KMS-11 (cell line): Measurements from ENCODE around the gene MAG.
"Not testable (repeated sequence)": the region's sequence is repeated elsewhere in the genome, so short reads cannot be mapped to it uniquely, and the experiment has no call there.

ENCODE experiments used
- H2AFZ ChIP-seq: fragments of 200-600 bp; sonication (generic); 2 replicates; pipeline ENCODE4 v1.6.1; 2016; ENCODE audit warnings: antibody characterized with exemption, mixed run types, low read depth
- H3K27ac ChIP-seq: fragments of 200-600 bp; sonication (generic); 2 replicates; pipeline ENCODE4 v1.6.1; 2016; ENCODE audit warnings: mild to moderate bottlenecking, mixed run types
- H3K27me3 ChIP-seq: fragments of 200-600 bp; sonication (generic); 2 replicates; pipeline ENCODE4 v1.6.1; 2017; ENCODE audit warnings: mild to moderate bottlenecking, low read depth, mixed run types, moderate library complexity; ENCODE audit not compliant: insufficient read depth
- H3K36me3 ChIP-seq: fragments of 200-600 bp; sonication (generic); 2 replicates; pipeline ENCODE4 v1.6.1; 2017; ENCODE audit warnings: mild to moderate bottlenecking, mixed run types; ENCODE audit not compliant: insufficient read depth
- H3K4me1 ChIP-seq: fragments of 200-600 bp; sonication (generic); 2 replicates; pipeline ENCODE4 v1.6.1; 2016; ENCODE audit warnings: mild to moderate bottlenecking, low read depth, mixed run types; ENCODE audit not compliant: poor library complexity, severe bottlenecking
- H3K4me2 ChIP-seq: fragments of 200-600 bp; sonication (generic); 2 replicates; pipeline ENCODE4 v1.7.0; 2016; ENCODE audit warnings: mild to moderate bottlenecking, mixed run types
- H3K4me3 ChIP-seq: fragments of 200-600 bp; sonication (generic); IDR thresholded peaks from 2 replicates; pipeline ENCODE4 v1.6.1; 2017; ENCODE audit warnings: low read depth, low read length, mixed read lengths; ENCODE audit not compliant: insufficient read depth
- H3K79me2 ChIP-seq: fragments of 200-600 bp; sonication (generic); 2 replicates; pipeline ENCODE4 v1.6.1; 2016; ENCODE audit warnings: low read depth, mixed run types; ENCODE audit not compliant: insufficient read depth
- H3K9ac ChIP-seq: fragments of 200-600 bp; sonication (generic); 2 replicates; pipeline ENCODE4 v1.6.1; 2016; ENCODE audit warnings: mild to moderate bottlenecking, mixed run types
- H4K20me1 ChIP-seq: fragments of 200-600 bp; sonication (generic); 2 replicates; pipeline ENCODE4 v1.6.1; 2016; ENCODE audit warnings: mild to moderate bottlenecking, mixed run types; ENCODE audit not compliant: insufficient read depth
- TF ChIP-seq, protein P1 (sequence below): fragments of 200-600 bp; sonication (generic); conservative IDR thresholded peaks from 2 replicates; pipeline ENCODE4 v1.6.1; 2017; ENCODE audit warnings: low read depth, mild to moderate bottlenecking, antibody characterized with exemption, low read length, moderate library complexity, mixed read lengths

MAG gene

DNA sequence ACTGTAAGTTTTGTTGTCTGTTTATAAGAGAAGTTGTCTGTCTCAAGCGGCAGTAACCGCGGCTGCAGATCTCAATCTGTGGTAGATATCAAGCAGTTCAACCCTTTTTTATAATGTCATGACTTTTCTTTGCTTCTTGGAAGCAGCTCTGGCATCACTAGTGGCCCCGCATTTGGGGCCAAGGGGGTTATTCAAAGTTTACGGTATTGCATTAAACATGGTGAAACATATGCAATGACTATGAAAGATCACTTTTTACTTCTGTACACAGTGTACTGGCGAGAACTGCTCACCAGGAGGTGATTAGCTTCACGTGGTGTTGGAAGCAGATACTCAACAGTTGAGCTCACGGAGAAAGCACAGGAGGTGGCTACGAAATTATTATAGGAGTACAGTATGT lies 61.7 kb downstream of the MAG start:
- TF ChIP-seq, protein P1, sequence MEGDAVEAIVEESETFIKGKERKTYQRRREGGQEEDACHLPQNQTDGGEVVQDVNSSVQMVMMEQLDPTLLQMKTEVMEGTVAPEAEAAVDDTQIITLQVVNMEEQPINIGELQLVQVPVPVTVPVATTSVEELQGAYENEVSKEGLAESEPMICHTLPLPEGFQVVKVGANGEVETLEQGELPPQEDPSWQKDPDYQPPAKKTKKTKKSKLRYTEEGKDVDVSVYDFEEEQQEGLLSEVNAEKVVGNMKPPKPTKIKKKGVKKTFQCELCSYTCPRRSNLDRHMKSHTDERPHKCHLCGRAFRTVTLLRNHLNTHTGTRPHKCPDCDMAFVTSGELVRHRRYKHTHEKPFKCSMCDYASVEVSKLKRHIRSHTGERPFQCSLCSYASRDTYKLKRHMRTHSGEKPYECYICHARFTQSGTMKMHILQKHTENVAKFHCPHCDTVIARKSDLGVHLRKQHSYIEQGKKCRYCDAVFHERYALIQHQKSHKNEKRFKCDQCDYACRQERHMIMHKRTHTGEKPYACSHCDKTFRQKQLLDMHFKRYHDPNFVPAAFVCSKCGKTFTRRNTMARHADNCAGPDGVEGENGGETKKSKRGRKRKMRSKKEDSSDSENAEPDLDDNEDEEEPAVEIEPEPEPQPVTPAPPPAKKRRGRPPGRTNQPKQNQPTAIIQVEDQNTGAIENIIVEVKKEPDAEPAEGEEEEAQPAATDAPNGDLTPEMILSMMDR: no peak
- no peak overlapping the region for H3K4me3 ChIP-seq
- no peak overlapping the region for H2AFZ ChIP-seq
- H3K4me2 ChIP-seq: no peak overlapping the region
- H3K79me2 ChIP-seq: no peaks in the 10 kb centered on the region
- no peaks in the 10 kb centered on the region for H3K36me3 ChIP-seq
- no peak overlapping the region for H3K9ac ChIP-seq
- peaks cover 36% of the 10 kb centered on the region for H3K27me3 ChIP-seq
- H4K20me1 ChIP-seq: no peaks in the 10 kb centered on the region
- H3K27ac ChIP-seq: no peak overlapping the region
- H3K4me1 ChIP-seq: no peaks in the 10 kb centered on the region

DNA sequence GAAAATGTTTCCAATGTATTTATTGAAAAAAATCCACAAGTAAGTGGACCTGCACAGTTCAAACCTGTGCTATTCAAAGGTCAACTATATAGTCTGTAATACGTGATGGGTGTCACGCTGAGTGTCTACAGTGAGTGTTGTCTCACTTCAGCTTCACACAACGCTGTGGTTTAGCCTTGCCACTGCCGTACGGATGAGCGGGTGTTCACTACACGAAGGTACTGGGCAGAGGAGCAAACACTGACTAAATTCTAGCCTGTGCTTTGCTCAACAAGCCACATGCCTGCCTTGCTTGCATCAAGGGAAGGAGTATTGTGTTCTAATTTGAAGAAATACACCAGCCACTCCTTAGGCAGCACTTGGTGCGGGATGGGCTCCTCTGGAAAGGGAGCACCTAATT lies 62.9 kb downstream of the MAG start:
- Histone ChIP-seq H3K79me2 (no peaks in the 10 kb centered on the region), H3K27ac (no peak overlapping the region), H2AFZ (no peak overlapping the region), H3K27me3 (peaks cover 27% of the 10 kb centered on the region), H4K20me1 (no peaks in the 10 kb centered on the region), H3K4me1 (no peaks in the 10 kb centered on the region), H3K4me3 (no peak overlapping the region), H3K4me2 (no peak overlapping the region), H3K36me3 (no peaks in the 10 kb centered on the region), H3K9ac (no peak overlapping the region)
- TF ChIP-seq, protein P1: no peak

DNA sequence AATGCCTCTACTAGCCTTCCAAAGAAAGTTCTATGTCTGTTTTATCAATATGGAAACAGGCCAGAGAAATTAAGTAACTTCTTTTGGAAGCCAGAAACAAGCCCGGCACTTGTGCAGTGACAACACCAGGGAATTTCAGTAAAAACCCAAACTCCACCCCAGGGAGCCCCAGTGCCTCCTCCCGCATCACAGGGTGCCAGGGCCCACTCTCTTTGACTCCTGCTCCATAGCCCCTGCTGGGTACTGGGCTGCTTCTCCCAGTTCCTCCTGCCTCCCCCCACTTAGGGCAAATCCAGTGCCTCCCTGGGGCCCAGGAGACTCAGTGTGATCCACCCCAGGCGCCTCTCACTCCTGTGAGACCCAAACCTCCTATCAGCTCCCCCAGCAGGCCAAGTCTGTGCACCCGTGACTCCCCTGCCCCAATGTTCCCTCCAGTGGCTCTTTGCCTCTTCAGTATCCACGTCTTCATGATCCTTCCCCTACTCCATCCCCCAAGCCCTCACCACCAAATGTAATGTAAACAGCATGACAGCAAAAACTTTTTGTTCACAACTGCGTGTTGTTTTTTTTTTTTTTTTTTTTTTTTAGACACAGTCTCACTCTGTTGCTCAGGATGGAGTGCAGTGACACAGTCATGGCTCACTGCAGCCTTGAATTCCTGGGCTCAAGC lies 64.0 kb downstream of the MAG start:
- H3K4me2 ChIP-seq: no peak overlapping the region
- no peak overlapping the region for H2AFZ ChIP-seq
- TF ChIP-seq, protein P1: no peak
- H3K9ac ChIP-seq: no peak overlapping the region
- no peaks in the 10 kb centered on the region for H4K20me1 ChIP-seq
- H3K27ac ChIP-seq: no peak overlapping the region
- no peak overlapping the region for H3K4me3 ChIP-seq
- no peaks in the 10 kb centered on the region for H3K36me3 ChIP-seq
- peaks cover 22% of the 10 kb centered on the region for H3K27me3 ChIP-seq
- H3K79me2 ChIP-seq: no peaks in the 10 kb centered on the region
- H3K4me1 ChIP-seq: no peaks in the 10 kb centered on the region

DNA sequence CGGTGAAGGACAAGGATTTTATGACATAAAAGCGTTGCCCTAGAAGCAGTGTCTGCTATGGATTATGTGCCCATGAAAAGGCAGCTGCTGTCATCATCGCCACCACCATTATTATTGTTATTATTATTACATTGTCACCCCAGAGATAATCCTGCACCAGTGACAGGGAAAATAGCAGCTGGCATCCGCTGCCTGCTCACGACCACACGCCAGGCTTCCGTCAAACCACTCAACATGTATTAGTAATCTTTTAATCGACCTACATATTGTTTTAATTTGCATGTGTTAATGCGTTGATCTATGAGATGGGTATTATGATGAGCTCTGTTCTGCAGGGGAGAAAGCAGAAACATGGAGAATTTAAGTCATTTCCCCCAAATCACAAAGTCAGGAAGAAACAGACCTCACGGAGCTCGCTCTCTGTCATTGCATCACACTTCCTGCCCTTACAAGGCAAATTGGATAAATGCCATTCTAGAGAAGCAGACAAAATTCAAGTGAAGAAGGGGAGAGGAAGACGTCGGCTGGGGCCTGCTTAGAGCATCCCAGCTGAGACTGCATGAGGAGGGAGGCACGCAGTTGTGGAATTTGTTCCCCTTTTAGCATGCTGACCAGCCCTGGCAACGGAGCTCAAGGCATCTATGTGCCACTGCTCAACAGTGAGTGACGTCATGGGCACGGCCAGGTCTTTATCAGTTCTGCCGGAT lies 66.1 kb downstream of the MAG start, which contains the start of gene FFAR3:
Gene FFAR3 (plus strand): TSS at position 594 of the 707 bp plus-strand sequence. CDS start 431 bp downstream, outside the sequence.
- H3K4me2 ChIP-seq: no peak within 1 kb of the TSS
- no peak within 1 kb of the TSS for H2AFZ ChIP-seq
- no peak within 1 kb of the TSS for H3K27ac ChIP-seq
- H4K20me1 ChIP-seq: no peaks in the 10 kb centered on the region
- H3K36me3 ChIP-seq: no peaks in the 10 kb centered on the region
- peaks cover 12% of the 10 kb centered on the region; the same call in 1 of the 2 replicates for H3K27me3 ChIP-seq
- no peak within 1 kb of the TSS for H3K4me3 ChIP-seq
- no peaks in the 10 kb centered on the region for H3K79me2 ChIP-seq
- H3K4me1 ChIP-seq: no peaks in the 10 kb centered on the region
- TF ChIP-seq, protein P1: no peak
- H3K9ac ChIP-seq: no peak within 1 kb of the TSS

DNA sequence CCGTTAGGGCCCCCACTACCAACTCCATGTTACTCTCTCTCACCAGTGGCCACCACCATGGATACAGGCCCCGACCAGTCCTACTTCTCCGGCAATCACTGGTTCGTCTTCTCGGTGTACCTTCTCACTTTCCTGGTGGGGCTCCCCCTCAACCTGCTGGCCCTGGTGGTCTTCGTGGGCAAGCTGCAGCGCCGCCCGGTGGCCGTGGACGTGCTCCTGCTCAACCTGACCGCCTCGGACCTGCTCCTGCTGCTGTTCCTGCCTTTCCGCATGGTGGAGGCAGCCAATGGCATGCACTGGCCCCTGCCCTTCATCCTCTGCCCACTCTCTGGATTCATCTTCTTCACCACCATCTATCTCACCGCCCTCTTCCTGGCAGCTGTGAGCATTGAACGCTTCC lies 66.9 kb downstream of the MAG start:
- not testable (repeated sequence) for H2AFZ ChIP-seq, H3K4me2 ChIP-seq, H4K20me1 ChIP-seq, H3K27ac ChIP-seq, H3K4me1 ChIP-seq, H3K27me3 ChIP-seq, H3K36me3 ChIP-seq, H3K4me3 ChIP-seq, H3K9ac ChIP-seq, H3K79me2 ChIP-seq

DNA sequence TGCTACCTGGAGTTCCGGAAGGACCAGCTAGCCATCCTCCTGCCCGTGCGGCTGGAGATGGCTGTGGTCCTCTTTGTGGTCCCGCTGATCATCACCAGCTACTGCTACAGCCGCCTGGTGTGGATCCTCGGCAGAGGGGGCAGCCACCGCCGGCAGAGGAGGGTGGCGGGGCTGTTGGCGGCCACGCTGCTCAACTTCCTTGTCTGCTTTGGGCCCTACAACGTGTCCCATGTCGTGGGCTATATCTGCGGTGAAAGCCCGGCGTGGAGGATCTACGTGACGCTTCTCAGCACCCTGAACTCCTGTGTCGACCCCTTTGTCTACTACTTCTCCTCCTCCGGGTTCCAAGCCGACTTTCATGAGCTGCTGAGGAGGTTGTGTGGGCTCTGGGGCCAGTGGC lies 67.4 kb downstream of the MAG start:
- H4K20me1 ChIP-seq, H3K36me3 ChIP-seq, H3K79me2 ChIP-seq, H3K4me2 ChIP-seq, H3K27ac ChIP-seq, H3K4me3 ChIP-seq, H3K9ac ChIP-seq, H3K27me3 ChIP-seq, H3K4me1 ChIP-seq, H2AFZ ChIP-seq: not testable (repeated sequence)

DNA sequence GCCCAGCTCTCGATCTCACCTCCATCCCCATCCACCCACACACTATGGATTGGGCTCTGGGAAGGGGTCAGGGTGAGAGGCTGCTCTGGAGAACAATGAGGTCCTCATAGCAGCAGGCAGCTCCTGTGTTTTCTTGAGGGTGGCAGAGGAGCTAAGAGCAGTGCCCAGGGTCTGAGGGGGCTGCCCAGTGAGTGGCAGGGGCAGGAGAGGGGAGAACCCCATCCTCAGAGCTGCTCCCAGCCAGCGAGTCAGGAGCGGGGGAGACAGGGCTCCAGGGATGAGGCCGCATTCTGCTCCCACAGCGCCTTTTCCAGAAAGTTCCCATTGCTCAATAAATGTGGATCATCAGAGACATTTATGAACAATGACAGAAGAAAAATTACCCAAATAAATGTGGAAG lies 68.1 kb downstream of the MAG start:
- H3K4me3 ChIP-seq, H3K27me3 ChIP-seq, H2AFZ ChIP-seq, H4K20me1 ChIP-seq, H3K9ac ChIP-seq, H3K79me2 ChIP-seq, H3K27ac ChIP-seq, H3K4me2 ChIP-seq, H3K4me1 ChIP-seq, H3K36me3 ChIP-seq: not testable (repeated sequence)
